Natural killer cell (primary cell): ENCODE measurements around the gene SLC25A26. TPM values are rescaled to one million over a fixed set of nuclear protein-coding genes. Genes with fewer than 3 reads are reported as not detected.
"Not testable (repeated sequence)": the region's sequence is repeated elsewhere in the genome, so short reads cannot be mapped to it uniquely, and the experiment has no call there.

Experiments used
- ATAC-seq, 3 donors: fragments of 150-1000 bp in 2 of 3; fragments of 200-7000 bp in 1 of 3; cut with Tn5 transposase; 1 replicate in 1 of 3; 2 replicates in 2 of 3; pipeline ENCODE4 v1.10.0; 2021; ENCODE audit warnings: mild to moderate bottlenecking in 2 of 3, moderate library complexity in 2 of 3
- DNase-seq, 2 donors: peaks; one replicate each; pipeline versions ENCODE4 v3.0.0 to v3.0.0-alpha.2; 2013 to 2021; ENCODE audit warnings: mixed read lengths in 1 of 2
- H3K27ac ChIP-seq: one replicate; pipeline ENCODE4 v1.5.1; 2013; ENCODE audit warnings: mild to moderate bottlenecking, low read length
- H3K27me3 ChIP-seq: one replicate; pipeline ENCODE4 v1.6.1; 2013; ENCODE audit warnings: low read length; ENCODE audit not compliant: control insufficient read depth, insufficient read depth
- H3K36me3 ChIP-seq: one replicate; pipeline ENCODE4 v1.6.1; 2013; ENCODE audit warnings: low read length; ENCODE audit not compliant: control insufficient read depth, insufficient read depth
- H3K4me1 ChIP-seq: one replicate; pipeline ENCODE4 v1.6.1; 2013; ENCODE audit warnings: low read length; ENCODE audit not compliant: control insufficient read depth, insufficient read depth
- H3K4me3 ChIP-seq: one replicate; pipeline ENCODE4 v1.5.1; 2013; ENCODE audit warnings: low read length
- H3K9me3 ChIP-seq: one replicate; pipeline ENCODE4 v1.6.1; 2013; ENCODE audit warnings: low read length; ENCODE audit not compliant: control insufficient read depth, insufficient read depth
- H3K27ac Mint-ChIP-seq, 2 donors: one replicate each; pipeline ENCODE4 v1.8.0; 2022; ENCODE audit warnings: mild to moderate bottlenecking in 2 of 2, mixed read lengths in 2 of 2, moderate library complexity in 1 of 2
- H3K27me3 Mint-ChIP-seq, 2 donors: one replicate each; pipeline ENCODE4 v1.8.0; 2022; ENCODE audit warnings: low read depth in 2 of 2, mixed read lengths in 2 of 2
- H3K36me3 Mint-ChIP-seq: one replicate; pipeline ENCODE4 v1.8.0; 2022; ENCODE audit warnings: mixed read lengths
- H3K4me1 Mint-ChIP-seq, 2 donors: one replicate each; pipeline ENCODE4 v1.8.0; 2022; ENCODE audit warnings: mixed read lengths in 2 of 2
- H3K4me3 Mint-ChIP-seq: one replicate; pipeline ENCODE4 v1.8.0; 2022; ENCODE audit warnings: mild to moderate bottlenecking, moderate library complexity, mixed read lengths
- H3K9me3 Mint-ChIP-seq, 2 donors: one replicate each; pipeline ENCODE4 v1.8.0; 2022; ENCODE audit warnings: mixed read lengths in 2 of 2
- WGBS: methylation state at CpG from one replicate; pipeline ENCODE4 v1.1.7; 2013; ENCODE audit warnings: missing lambda C conversion rate; ENCODE audit not compliant: insufficient coverage; 5-methylcytosine and 5-hydroxymethylcytosine counted together
- intact Hi-C: fragments of 100-400 bp; cut with micrococcal nuclease; formaldehyde crosslinking; loops from one replicate; pipeline ENCODE4 v1.14.2; 2022
- total RNA-seq, 4 donors: library from RNA; stranded (reverse); fragments of 120-200 nt in 1 of 4; gene quantifications; one replicate each; pipeline versions ENCODE4 v1.2.3 to v1.2.4, GENCODE V29; 2013 to 2022
- TF ChIP-seq, protein P1 (sequence below): fragments of 200-600 bp; IDR thresholded peaks from one replicate; pipeline ENCODE4 v1.8.0; 2022; ENCODE audit warnings: antibody characterized with exemption

The SLC25A26 gene
- total RNA-seq, 3 donors from 2014 or later (not counting 1 experiment from before 2014, with no cell fraction given), result 18.4 to 23.9 (median 23.3) TPM

DNA sequence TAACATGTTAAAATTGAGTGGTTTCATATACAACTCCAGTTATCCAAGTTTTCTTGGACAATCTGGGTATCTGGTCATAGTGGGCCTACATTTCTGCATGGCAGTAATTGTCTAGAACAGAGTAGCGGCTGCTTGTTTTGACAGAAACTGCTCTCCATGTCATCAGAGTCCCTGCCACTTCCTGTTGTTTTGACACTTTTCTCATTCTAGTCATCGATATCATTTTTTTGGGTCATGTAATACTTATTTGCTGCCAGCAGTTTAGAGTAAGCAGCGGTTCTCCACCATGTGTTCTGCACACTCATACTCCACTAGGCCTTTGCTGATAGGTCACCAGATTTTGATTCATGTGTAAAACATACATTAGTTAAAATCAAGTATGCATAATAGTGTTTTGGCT, 81.5 kb downstream of the SLC25A26 start:
- H3K36me3 ChIP-seq, result no peaks in the 10 kb centered on the region
- peak; percentile 61 to 79 (median 70) for ATAC-seq
- Mint-ChIP-seq H3K27ac (no peak overlapping the region), H3K27me3 (no peaks in the 10 kb centered on the region), H3K9me3 (no peaks in the 10 kb centered on the region), H3K4me3 (peak overlapping the region; percentile 55), H3K4me1 (peaks cover 17 to 22% of the 10 kb centered on the region in 2 donors), H3K36me3 (no peaks in the 10 kb centered on the region)
- H3K4me3 ChIP-seq, result no peak overlapping the region
- TF ChIP-seq, protein P1, sequence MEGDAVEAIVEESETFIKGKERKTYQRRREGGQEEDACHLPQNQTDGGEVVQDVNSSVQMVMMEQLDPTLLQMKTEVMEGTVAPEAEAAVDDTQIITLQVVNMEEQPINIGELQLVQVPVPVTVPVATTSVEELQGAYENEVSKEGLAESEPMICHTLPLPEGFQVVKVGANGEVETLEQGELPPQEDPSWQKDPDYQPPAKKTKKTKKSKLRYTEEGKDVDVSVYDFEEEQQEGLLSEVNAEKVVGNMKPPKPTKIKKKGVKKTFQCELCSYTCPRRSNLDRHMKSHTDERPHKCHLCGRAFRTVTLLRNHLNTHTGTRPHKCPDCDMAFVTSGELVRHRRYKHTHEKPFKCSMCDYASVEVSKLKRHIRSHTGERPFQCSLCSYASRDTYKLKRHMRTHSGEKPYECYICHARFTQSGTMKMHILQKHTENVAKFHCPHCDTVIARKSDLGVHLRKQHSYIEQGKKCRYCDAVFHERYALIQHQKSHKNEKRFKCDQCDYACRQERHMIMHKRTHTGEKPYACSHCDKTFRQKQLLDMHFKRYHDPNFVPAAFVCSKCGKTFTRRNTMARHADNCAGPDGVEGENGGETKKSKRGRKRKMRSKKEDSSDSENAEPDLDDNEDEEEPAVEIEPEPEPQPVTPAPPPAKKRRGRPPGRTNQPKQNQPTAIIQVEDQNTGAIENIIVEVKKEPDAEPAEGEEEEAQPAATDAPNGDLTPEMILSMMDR, result no peak
- no peaks in the 10 kb centered on the region for H3K27me3 ChIP-seq
- DNase-seq, result peak in 1 of 2 donors; percentile 84
- H3K9me3 ChIP-seq, result no peaks in the 10 kb centered on the region
- 11% methylated on average over 3 of the region's 3 CpGs for WGBS
- H3K27ac ChIP-seq, result peak overlapping the region; percentile 100
- intact Hi-C loops, result loop anchor here (5.0 kb wide), 2 partner anchors 170 to 1355 kb away; no protein-coding TSS in a partner anchor
- H3K4me1 ChIP-seq, result peaks cover 51% of the 10 kb centered on the region

DNA sequence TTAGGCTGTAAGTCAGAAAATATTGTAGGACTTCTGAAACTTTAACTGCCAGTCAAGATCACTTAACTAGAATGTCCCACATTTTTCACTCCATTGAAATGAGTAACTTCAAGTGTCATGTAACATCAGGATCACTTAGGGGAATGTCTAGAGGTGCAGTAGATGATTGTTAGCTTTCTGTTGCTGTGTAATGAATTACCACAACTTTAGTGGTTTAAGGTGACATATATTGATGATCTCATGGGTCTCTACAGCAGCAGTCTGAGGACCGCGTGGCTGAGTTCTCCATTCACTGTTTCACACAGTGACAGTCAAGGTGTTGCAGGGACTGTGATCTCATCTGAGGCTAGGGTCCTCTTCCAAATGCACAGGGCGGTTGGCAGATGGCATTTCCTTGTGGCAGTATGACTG, 82.7 kb downstream of the SLC25A26 start:
- Histone ChIP-seq H3K36me3 (no peaks in the 10 kb centered on the region), H3K9me3 (no peaks in the 10 kb centered on the region), H3K27me3 (no peaks in the 10 kb centered on the region), H3K27ac (peak overlapping the region; percentile 100), H3K4me3 (no peak overlapping the region), H3K4me1 (peaks cover 48% of the 10 kb centered on the region)
- H3K36me3 Mint-ChIP-seq, result no peaks in the 10 kb centered on the region
- H3K4me1 Mint-ChIP-seq, result peaks cover 5 to 10% of the 10 kb centered on the region in 2 donors
- WGBS, result 38% methylated on average over 3 of the region's 3 CpGs
- H3K27me3 Mint-ChIP-seq, result no peaks in the 10 kb centered on the region
- intact Hi-C loops, result loop anchor here (1.0 to 5.0 kb wide), 4 partner anchors 9 to 1354 kb away; no protein-coding TSS in a partner anchor
- ATAC-seq, result peak; percentile 67 to 82 (median 74)
- peak overlapping the region; percentile 61 for H3K4me3 Mint-ChIP-seq
- peak; percentile 56 to 79 for DNase-seq
- no peak overlapping the region for H3K27ac Mint-ChIP-seq
- no peaks in the 10 kb centered on the region for H3K9me3 Mint-ChIP-seq
- TF ChIP-seq, protein P1, result no peak

DNA sequence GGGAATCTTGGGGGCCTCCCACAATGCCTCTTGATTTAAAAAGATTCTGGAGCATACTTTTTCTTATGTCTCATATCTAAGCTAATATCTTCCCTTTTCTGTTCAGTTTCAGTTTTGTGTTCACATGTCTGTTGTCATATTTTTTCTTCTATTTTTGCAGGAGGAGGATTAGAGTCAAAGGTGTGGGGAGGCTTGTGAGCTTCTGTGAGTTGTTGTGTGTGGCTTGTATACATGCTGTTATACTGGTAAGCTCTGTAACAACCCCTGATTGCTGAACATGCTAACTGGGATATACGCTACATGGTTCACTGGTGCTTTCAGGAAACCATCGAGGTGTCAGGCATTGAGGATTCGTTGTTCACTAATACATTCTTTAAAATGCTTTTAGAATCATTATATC, 83.5 kb downstream of the SLC25A26 start:
- Histone ChIP-seq H3K4me1 (peaks cover 44% of the 10 kb centered on the region), H3K9me3 (no peaks in the 10 kb centered on the region), H3K36me3 (no peaks in the 10 kb centered on the region), H3K27ac (peak overlapping the region; percentile 100), H3K4me3 (no peak overlapping the region), H3K27me3 (no peaks in the 10 kb centered on the region)
- intact Hi-C loops, result loop anchor here (5.0 kb wide), 2 partner anchors 168 to 1353 kb away; no protein-coding TSS in a partner anchor
- 42% methylated on average over 3 of the region's 3 CpGs for WGBS
- Mint-ChIP-seq H3K4me1 (peaks cover 0 to 5% of the 10 kb centered on the region in 2 donors), H3K36me3 (no peaks in the 10 kb centered on the region), H3K27me3 (no peaks in the 10 kb centered on the region), H3K27ac (no peak overlapping the region), H3K9me3 (no peaks in the 10 kb centered on the region), H3K4me3 (peak overlapping the region; percentile 61)
- ATAC-seq (peak; percentile 8 to 39 (median 28)), DNase-seq (peak in 1 of 2 donors; percentile 45)
- TF ChIP-seq, protein P1, result no peak

DNA sequence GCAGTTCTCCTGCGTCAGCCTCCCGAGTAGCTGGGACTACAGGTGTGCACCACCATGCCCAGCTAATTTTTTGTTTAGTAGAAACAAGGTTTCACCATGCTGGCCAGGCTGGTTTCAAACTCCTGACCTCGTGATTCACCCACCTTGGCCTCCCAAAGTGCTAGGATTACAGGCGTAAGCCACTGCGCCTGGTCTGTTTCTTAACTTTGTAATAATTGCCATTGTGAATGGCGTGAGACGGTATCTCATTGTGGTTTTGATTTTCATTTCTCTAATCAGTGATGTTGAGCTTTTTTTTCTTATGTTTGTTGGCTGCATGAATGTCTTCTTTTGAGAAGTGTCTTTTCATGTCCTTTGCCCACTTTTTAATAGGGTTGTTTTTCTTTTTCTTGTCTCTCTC, 85.3 kb downstream of the SLC25A26 start:
- H3K27me3 Mint-ChIP-seq, H3K4me1 Mint-ChIP-seq, H3K27ac Mint-ChIP-seq, H3K9me3 ChIP-seq, H3K27me3 ChIP-seq, H3K4me3 ChIP-seq, H3K36me3 Mint-ChIP-seq, intact Hi-C loops, ATAC-seq, H3K4me3 Mint-ChIP-seq, H3K36me3 ChIP-seq, H3K9me3 Mint-ChIP-seq: not testable (repeated sequence)
- WGBS, result 72% methylated on average over 7 of the region's 7 CpGs
- Histone ChIP-seq H3K27ac (peak overlapping the region; percentile 56), H3K4me1 (peaks cover 43% of the 10 kb centered on the region)
- peak in 1 of 2 donors; percentile 40 for DNase-seq

DNA sequence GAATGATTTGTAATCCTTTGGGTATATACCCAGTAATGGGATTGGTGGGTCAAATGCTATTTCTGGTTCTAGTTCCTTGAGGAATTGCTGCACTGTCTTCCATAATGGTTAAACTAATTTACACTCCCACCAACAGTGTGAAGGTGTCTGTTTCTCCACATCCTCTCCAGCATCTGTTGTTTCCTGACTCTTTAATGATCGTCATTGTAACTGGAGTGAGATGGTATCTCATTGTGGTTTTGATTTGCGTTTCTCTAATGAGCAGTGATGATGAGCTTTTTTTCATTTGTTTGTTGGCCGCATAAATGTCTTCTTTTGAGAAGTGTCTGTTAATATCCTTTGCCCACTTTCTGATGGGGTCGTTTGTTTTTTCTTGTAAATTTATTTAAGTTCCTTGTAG, 86.2 kb downstream of the SLC25A26 start:
- 32% methylated on average over 3 of the region's 4 CpGs for WGBS
- H3K4me3 Mint-ChIP-seq, H3K27me3 ChIP-seq, H3K27ac Mint-ChIP-seq, H3K4me3 ChIP-seq, ATAC-seq, intact Hi-C loops, H3K36me3 Mint-ChIP-seq, H3K9me3 Mint-ChIP-seq, H3K9me3 ChIP-seq, H3K36me3 ChIP-seq, H3K27me3 Mint-ChIP-seq, H3K4me1 Mint-ChIP-seq: not testable (repeated sequence)
- Histone ChIP-seq H3K4me1 (peaks cover 41% of the 10 kb centered on the region), H3K27ac (peak overlapping the region; percentile 43)
- peak in 1 of 2 donors; percentile 68 for DNase-seq
